Panc1 (cell line): Measurements from ENCODE around the gene GRM1. TPM values are rescaled to one million over a fixed set of nuclear protein-coding genes. Genes with fewer than 3 reads are reported as not detected.

Experiments used
- ATAC-seq: fragments of 200-7000 bp; cut with Tn5 transposase; 2 replicates; pipeline ENCODE4 v1.9.1; 2020; ENCODE audit warnings: mild to moderate bottlenecking, moderate library complexity
- BruUV-seq: library from RNA; stranded (reverse); fragments of 400-500 nt; replicated peaks from 2 replicates; lab custom pipeline; 2021; lab: Mats Ljungman, UMichigan
- CTCF ChIA-PET: fragments of 300-600 bp; sonication (Branson Sonifier 250); formaldehyde crosslinking; loops from one replicate; lab custom pipeline; 2022; ENCODE audit warnings: antibody characterized with exemption; lab: Charles Lee
- POLR2A ChIA-PET: fragments of 300-600 bp; sonication (Branson Sonifier 250); formaldehyde crosslinking; loops from one replicate; lab custom pipeline; 2022; ENCODE audit warnings: antibody characterized with exemption; lab: Charles Lee
- DNase-seq: peaks from one replicate; pipeline ENCODE4 v3.0.0-alpha.2; 2010; ENCODE audit warnings: low read depth, low spot score
- H3K27ac ChIP-seq: 2 replicates; pipeline ENCODE4 v1.5.1; 2011; ENCODE audit warnings: mild to moderate bottlenecking, low read length, inconsistent platforms
- H3K27me3 ChIP-seq: fragments of 200-500 bp; sonication (Bioruptor generic); 2 replicates; pipeline ENCODE4 v1.6.0; 2014; ENCODE audit warnings: low read length, inconsistent platforms; ENCODE audit not compliant: control insufficient read depth, insufficient read depth
- H3K36me3 ChIP-seq: fragments of 200-500 bp; sonication (Bioruptor generic); 2 replicates; pipeline ENCODE4 v1.5.1; 2014; ENCODE audit warnings: inconsistent platforms, mild to moderate bottlenecking, low read length, moderate library complexity; ENCODE audit not compliant: control insufficient read depth, insufficient read depth
- H3K4me1 ChIP-seq: 2 replicates; pipeline ENCODE4 v1.5.1; 2011; ENCODE audit warnings: inconsistent platforms, mild to moderate bottlenecking, low read length, moderate library complexity; ENCODE audit not compliant: control insufficient read depth, insufficient read depth
- H3K4me3 ChIP-seq, 2 experiments: 2 replicates each; pipeline ENCODE4 v1.5.1; 2011 to 2012; ENCODE audit warnings: low read depth in 2 of 2, low read length in 2 of 2, mild to moderate bottlenecking in 2 of 2, inconsistent platforms in 1 of 2, moderate library complexity in 1 of 2
- H3K9me3 ChIP-seq: fragments of 200-500 bp; sonication (Bioruptor generic); 2 replicates; pipeline ENCODE4 v1.5.1; 2014; ENCODE audit warnings: low read depth, mild to moderate bottlenecking, inconsistent platforms, low read length, moderate library complexity; ENCODE audit not compliant: control insufficient read depth, insufficient read depth
- POLR2AphosphoS5 ChIP-seq: IDR thresholded peaks from 2 replicates; pipeline ENCODE4 v1.6.1; 2012; ENCODE audit warnings: mild to moderate bottlenecking, low read depth, low read length, moderate library complexity
- SIN3A ChIP-seq: IDR thresholded peaks from 2 replicates; pipeline ENCODE4 v1.6.1; 2012; ENCODE audit warnings: low read depth, mild to moderate bottlenecking, low read length, moderate library complexity, borderline replicate concordance; ENCODE audit not compliant: insufficient read depth
- TCF7L2 ChIP-seq: IDR thresholded peaks from 2 replicates; pipeline ENCODE4 v1.6.1; 2011; ENCODE audit warnings: mild to moderate bottlenecking, low read depth, low read length, inconsistent platforms
- in situ Hi-C: cut with HindIII; loops from 2 replicates; pipeline ENCODE4 v1.10.0; 2016; ENCODE audit warnings: low sequenced_read_pairs, low pct_unique_long_range_greater_than_20kb
- intact Hi-C: fragments of 100-400 bp; cut with micrococcal nuclease; formaldehyde crosslinking; loops from one replicate; pipeline ENCODE4 v1.10.0; 2022; ENCODE audit not compliant: unreplicated experiment
- total RNA-seq: library from RNA; stranded (reverse); gene quantifications from one replicate; pipeline ENCODE4 v1.2.1, GENCODE V29; 2021; ENCODE audit not compliant: unreplicated experiment
- TF ChIP-seq, protein P1 (sequence below), 2 experiments: IDR thresholded peaks; 2 replicates each; pipeline ENCODE4 v1.6.1; 2011 to 2012; ENCODE audit warnings: low read depth in 2 of 2, control low read depth in 1 of 2, low read length in 1 of 2, mild to moderate bottlenecking in 1 of 2, moderate library complexity in 1 of 2; ENCODE audit not compliant: insufficient read depth in 1 of 2
- TF ChIP-seq, protein P2 (sequence below): fragments of 450-650 bp; IDR thresholded peaks from 2 replicates; pipeline ENCODE4 v1.5.1; 2017; ENCODE audit warnings: mild to moderate bottlenecking

The GRM1 gene
- total RNA-seq, 1 experiment from 2014 or later: not detected

DNA sequence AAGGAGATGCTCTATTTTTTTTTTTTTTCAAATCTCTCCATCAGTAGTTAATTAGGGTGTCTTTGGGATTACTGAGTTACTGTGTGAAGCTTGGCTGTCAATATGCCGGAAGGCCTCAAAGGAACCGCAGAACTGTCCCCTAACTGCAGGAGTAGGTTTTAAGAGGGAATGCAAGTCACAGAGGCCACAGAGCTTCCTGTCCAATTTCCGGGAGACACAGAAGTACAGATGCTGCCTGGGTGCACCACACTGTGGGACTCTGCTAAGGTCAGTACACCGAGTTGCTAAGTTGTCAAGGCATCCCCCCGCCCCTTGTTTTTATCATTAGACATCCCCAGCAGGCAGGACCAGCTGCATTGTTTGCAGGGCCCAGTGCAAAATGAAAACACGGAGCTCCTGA lies 394.6 kb downstream of the GRM1 start:
- no peaks in the 10 kb centered on the region for H3K27me3 ChIP-seq
- TF ChIP-seq SIN3A (no peak), TCF7L2 (no peak), POLR2AphosphoS5 (no peak)
- TF ChIP-seq, protein P1, sequence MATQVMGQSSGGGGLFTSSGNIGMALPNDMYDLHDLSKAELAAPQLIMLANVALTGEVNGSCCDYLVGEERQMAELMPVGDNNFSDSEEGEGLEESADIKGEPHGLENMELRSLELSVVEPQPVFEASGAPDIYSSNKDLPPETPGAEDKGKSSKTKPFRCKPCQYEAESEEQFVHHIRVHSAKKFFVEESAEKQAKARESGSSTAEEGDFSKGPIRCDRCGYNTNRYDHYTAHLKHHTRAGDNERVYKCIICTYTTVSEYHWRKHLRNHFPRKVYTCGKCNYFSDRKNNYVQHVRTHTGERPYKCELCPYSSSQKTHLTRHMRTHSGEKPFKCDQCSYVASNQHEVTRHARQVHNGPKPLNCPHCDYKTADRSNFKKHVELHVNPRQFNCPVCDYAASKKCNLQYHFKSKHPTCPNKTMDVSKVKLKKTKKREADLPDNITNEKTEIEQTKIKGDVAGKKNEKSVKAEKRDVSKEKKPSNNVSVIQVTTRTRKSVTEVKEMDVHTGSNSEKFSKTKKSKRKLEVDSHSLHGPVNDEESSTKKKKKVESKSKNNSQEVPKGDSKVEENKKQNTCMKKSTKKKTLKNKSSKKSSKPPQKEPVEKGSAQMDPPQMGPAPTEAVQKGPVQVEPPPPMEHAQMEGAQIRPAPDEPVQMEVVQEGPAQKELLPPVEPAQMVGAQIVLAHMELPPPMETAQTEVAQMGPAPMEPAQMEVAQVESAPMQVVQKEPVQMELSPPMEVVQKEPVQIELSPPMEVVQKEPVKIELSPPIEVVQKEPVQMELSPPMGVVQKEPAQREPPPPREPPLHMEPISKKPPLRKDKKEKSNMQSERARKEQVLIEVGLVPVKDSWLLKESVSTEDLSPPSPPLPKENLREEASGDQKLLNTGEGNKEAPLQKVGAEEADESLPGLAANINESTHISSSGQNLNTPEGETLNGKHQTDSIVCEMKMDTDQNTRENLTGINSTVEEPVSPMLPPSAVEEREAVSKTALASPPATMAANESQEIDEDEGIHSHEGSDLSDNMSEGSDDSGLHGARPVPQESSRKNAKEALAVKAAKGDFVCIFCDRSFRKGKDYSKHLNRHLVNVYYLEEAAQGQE (IDR thresholded peaks at IDR 0.05; ENCODE audit: insufficient read depth in 1 of 2, low read depth in 2 of 2, low read length in 1 of 2): no peak
- TF ChIP-seq, protein P2, sequence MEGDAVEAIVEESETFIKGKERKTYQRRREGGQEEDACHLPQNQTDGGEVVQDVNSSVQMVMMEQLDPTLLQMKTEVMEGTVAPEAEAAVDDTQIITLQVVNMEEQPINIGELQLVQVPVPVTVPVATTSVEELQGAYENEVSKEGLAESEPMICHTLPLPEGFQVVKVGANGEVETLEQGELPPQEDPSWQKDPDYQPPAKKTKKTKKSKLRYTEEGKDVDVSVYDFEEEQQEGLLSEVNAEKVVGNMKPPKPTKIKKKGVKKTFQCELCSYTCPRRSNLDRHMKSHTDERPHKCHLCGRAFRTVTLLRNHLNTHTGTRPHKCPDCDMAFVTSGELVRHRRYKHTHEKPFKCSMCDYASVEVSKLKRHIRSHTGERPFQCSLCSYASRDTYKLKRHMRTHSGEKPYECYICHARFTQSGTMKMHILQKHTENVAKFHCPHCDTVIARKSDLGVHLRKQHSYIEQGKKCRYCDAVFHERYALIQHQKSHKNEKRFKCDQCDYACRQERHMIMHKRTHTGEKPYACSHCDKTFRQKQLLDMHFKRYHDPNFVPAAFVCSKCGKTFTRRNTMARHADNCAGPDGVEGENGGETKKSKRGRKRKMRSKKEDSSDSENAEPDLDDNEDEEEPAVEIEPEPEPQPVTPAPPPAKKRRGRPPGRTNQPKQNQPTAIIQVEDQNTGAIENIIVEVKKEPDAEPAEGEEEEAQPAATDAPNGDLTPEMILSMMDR: no peak
- no peak overlapping the region for H3K27ac ChIP-seq
- no peaks in the 10 kb centered on the region for H3K36me3 ChIP-seq
- H3K9me3 ChIP-seq: no peaks in the 10 kb centered on the region
- CTCF ChIA-PET: interaction anchor here (0.6 kb wide), 1 partner anchor 159 kb away, joined by 5 read pairs; no protein-coding TSS in a partner anchor
- no peaks in the 10 kb centered on the region for H3K4me1 ChIP-seq
- POLR2A ChIA-PET: no interaction called here
- ATAC-seq (no peak), DNase-seq (no peak)
- BruUV-seq: no TSS peak
- in situ Hi-C loops (no loop called here), intact Hi-C loops (no loop called here)
- H3K4me3 ChIP-seq: no peak overlapping the region

DNA sequence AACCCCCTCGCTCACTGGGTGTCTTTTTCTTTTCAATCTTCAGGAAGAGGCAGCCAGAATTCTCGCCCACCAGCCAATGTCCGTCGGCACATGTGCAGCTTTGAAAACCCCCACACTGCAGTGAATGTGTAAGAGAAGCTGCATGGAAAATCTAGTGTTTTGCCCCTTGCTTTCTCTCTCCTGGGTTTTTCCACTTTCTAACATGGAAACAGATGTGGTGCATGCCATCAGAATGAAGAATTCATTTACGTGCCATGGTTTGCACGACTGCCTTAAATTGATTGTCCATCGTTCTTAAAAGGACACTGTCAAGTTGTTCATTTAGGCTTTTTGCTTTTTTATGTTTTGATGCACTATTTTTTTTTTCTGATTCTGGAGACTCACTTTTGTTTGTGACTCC lies 397.7 kb downstream of the GRM1 start:
- Histone ChIP-seq H3K4me3 (no peak overlapping the region), H3K4me1 (no peaks in the 10 kb centered on the region), H3K9me3 (no peaks in the 10 kb centered on the region), H3K27ac (no peak overlapping the region), H3K27me3 (peaks cover 3% of the 10 kb centered on the region; the same call in 1 of the 2 replicates), H3K36me3 (no peaks in the 10 kb centered on the region)
- no peak for ATAC-seq
- DNase-seq: no peak
- BruUV-seq: no TSS peak
- intact Hi-C loops (no loop called here), in situ Hi-C loops (no loop called here)
- POLR2A ChIA-PET: no interaction called here
- no peak for TF ChIP-seq TCF7L2
- TF ChIP-seq, protein P2: no peak
- TF ChIP-seq POLR2AphosphoS5: no peak
- no peak for TF ChIP-seq SIN3A
- TF ChIP-seq, protein P1 (IDR thresholded peaks at IDR 0.05; ENCODE audit: insufficient read depth in 1 of 2, low read depth in 2 of 2, low read length in 1 of 2): no peak
- CTCF ChIA-PET: interaction anchor here (0.6 kb wide), 1 partner anchor 15 kb away, joined by 4 read pairs; no protein-coding TSS in a partner anchor
